Activated CD4-positive, alpha-beta T cell treated with anti-CD3 and anti-CD28 coated beads, Interleukin-2, amount 10 ng/mL, durations not matched to agents 24 days and 14 days (primary cell): ENCODE results near the gene LFNG. TPM values are rescaled to one million over a fixed set of nuclear protein-coding genes. Genes with fewer than 3 reads are reported as not detected.

Experiments used
- DNase-seq: peaks from one replicate; pipeline ENCODE4 v3.0.0; 2022
- H3K27ac Mint-ChIP-seq: one replicate; pipeline ENCODE4 v1.8.0; 2022; ENCODE audit warnings: mild to moderate bottlenecking, mixed read lengths
- H3K27me3 Mint-ChIP-seq: one replicate; pipeline ENCODE4 v1.8.0; 2022; ENCODE audit warnings: mixed read lengths
- H3K36me3 Mint-ChIP-seq: one replicate; pipeline ENCODE4 v1.8.0; 2022; ENCODE audit warnings: low read depth, mild to moderate bottlenecking, mixed read lengths
- H3K4me1 Mint-ChIP-seq: one replicate; pipeline ENCODE4 v1.8.0; 2021; ENCODE audit warnings: mixed read lengths
- H3K4me3 Mint-ChIP-seq: one replicate; pipeline ENCODE4 v1.8.0; 2022; ENCODE audit warnings: mild to moderate bottlenecking, moderate library complexity, mixed read lengths
- H3K9me3 Mint-ChIP-seq: one replicate; pipeline ENCODE4 v1.8.0; 2021; ENCODE audit warnings: mixed read lengths
- intact Hi-C: fragments of 100-400 bp; cut with micrococcal nuclease; formaldehyde crosslinking; loops from one replicate; pipeline ENCODE4 v1.15.1; 2023
- total RNA-seq: library from RNA; stranded (reverse); gene quantifications from 2 replicates; pipeline ENCODE4 v1.2.3, GENCODE V29; 2022

The LFNG gene
- 33.9 and 34.2 TPM in 2 replicates for total RNA-seq

GRCh38 chr7:2519119-2519930, at the start of gene LFNG:
TSS of gene LFNG (plus strand) at chr7:2519774. CDS start at chr7:2519862, 88 bp downstream.
- peak; percentile 96 for DNase-seq
- H3K4me3 Mint-ChIP-seq = peak within 1 kb of the TSS; percentile 97
- H3K4me1 Mint-ChIP-seq = peaks cover 35% of the 10 kb centered on the region
- peak within 1 kb of the TSS; percentile 91 for H3K27ac Mint-ChIP-seq
- H3K27me3 Mint-ChIP-seq = peaks cover 7% of the 10 kb centered on the region
- intact Hi-C loops = loop anchor here (1.0 to 5.0 kb wide), 2 partner anchors 8 to 167 kb away; partner anchors contain the start of gene EIF3B
- H3K9me3 Mint-ChIP-seq = no peaks in the 10 kb centered on the region
- peaks cover 12% of the 10 kb centered on the region for H3K36me3 Mint-ChIP-seq

GRCh38 chr7:2470204-2471021, 49.2 kb upstream of the LFNG start:
- intact Hi-C loops = no loop called here
- H3K4me1 Mint-ChIP-seq = peaks cover 2% of the 10 kb centered on the region
- H3K27me3 Mint-ChIP-seq = peaks cover 14% of the 10 kb centered on the region
- H3K9me3 Mint-ChIP-seq = no peaks in the 10 kb centered on the region
- H3K4me3 Mint-ChIP-seq = no peak overlapping the region
- no peak for DNase-seq
- no peaks in the 10 kb centered on the region for H3K36me3 Mint-ChIP-seq
- no peak overlapping the region for H3K27ac Mint-ChIP-seq

GRCh38 chr7:2471022-2471329, 48.6 kb upstream of the LFNG start:
- intact Hi-C loops = no loop called here
- H3K27ac Mint-ChIP-seq = no peak overlapping the region
- no peak overlapping the region for H3K4me3 Mint-ChIP-seq
- DNase-seq = no peak
- H3K36me3 Mint-ChIP-seq = no peaks in the 10 kb centered on the region
- H3K27me3 Mint-ChIP-seq = peaks cover 14% of the 10 kb centered on the region
- H3K4me1 Mint-ChIP-seq = peaks cover 2% of the 10 kb centered on the region
- no peaks in the 10 kb centered on the region for H3K9me3 Mint-ChIP-seq

GRCh38 chr7:2471396-2471795, 48.2 kb upstream of the LFNG start:
- peaks cover 14% of the 10 kb centered on the region for H3K27me3 Mint-ChIP-seq
- H3K36me3 Mint-ChIP-seq = no peaks in the 10 kb centered on the region
- no peak overlapping the region for H3K27ac Mint-ChIP-seq
- intact Hi-C loops = no loop called here
- DNase-seq = no peak
- no peaks in the 10 kb centered on the region for H3K9me3 Mint-ChIP-seq
- H3K4me3 Mint-ChIP-seq = no peak overlapping the region
- peaks cover 2% of the 10 kb centered on the region for H3K4me1 Mint-ChIP-seq

- no peaks in the 10 kb centered on the region for H3K9me3 Mint-ChIP-seq
- no peak overlapping the region for H3K4me3 Mint-ChIP-seq
- peaks cover 14% of the 10 kb centered on the region for H3K27me3 Mint-ChIP-seq
- no peak for DNase-seq
- intact Hi-C loops = no loop called here
- H3K4me1 Mint-ChIP-seq = peaks cover 4% of the 10 kb centered on the region
- H3K36me3 Mint-ChIP-seq = no peaks in the 10 kb centered on the region
- H3K27ac Mint-ChIP-seq = no peak overlapping the region
Observed at GRCh38 chr7:2472739-2473138, 46.8 kb upstream of the LFNG start.

GRCh38 chr7:2473496-2474180, 45.9 kb upstream of the LFNG start:
- intact Hi-C loops = no loop called here
- Mint-ChIP-seq H3K4me3 (no peak overlapping the region), H3K36me3 (no peaks in the 10 kb centered on the region), H3K27ac (no peak overlapping the region), H3K9me3 (no peaks in the 10 kb centered on the region), H3K27me3 (peaks cover 14% of the 10 kb centered on the region), H3K4me1 (peaks cover 4% of the 10 kb centered on the region)
- no peak for DNase-seq

- Mint-ChIP-seq H3K36me3 (no peaks in the 10 kb centered on the region), H3K4me1 (peaks cover 3% of the 10 kb centered on the region), H3K27ac (no peak overlapping the region), H3K27me3 (peaks cover 12% of the 10 kb centered on the region), H3K9me3 (no peaks in the 10 kb centered on the region), H3K4me3 (no peak overlapping the region)
- no peak for DNase-seq
- intact Hi-C loops = no loop called here
Observed at GRCh38 chr7:2474224-2474623, 45.4 kb upstream of the LFNG start.

- Mint-ChIP-seq H3K27ac (no peak overlapping the region), H3K9me3 (no peaks in the 10 kb centered on the region), H3K36me3 (no peaks in the 10 kb centered on the region), H3K27me3 (peaks cover 7% of the 10 kb centered on the region), H3K4me3 (no peak overlapping the region), H3K4me1 (peaks cover 3% of the 10 kb centered on the region)
- intact Hi-C loops = loop anchor here (5.0 kb wide), 1 partner anchor 47 kb away; no protein-coding TSS in a partner anchor
- no peak for DNase-seq
Observed at GRCh38 chr7:2474813-2475677, 44.5 kb upstream of the LFNG start.

- H3K36me3 Mint-ChIP-seq = no peaks in the 10 kb centered on the region
- no peaks in the 10 kb centered on the region for H3K9me3 Mint-ChIP-seq
- no peak overlapping the region for H3K27ac Mint-ChIP-seq
- H3K4me3 Mint-ChIP-seq = no peak overlapping the region
- H3K27me3 Mint-ChIP-seq = peaks cover 1% of the 10 kb centered on the region
- no peak for DNase-seq
- intact Hi-C loops = loop anchor here (5.0 kb wide), 1 partner anchor 47 kb away; no protein-coding TSS in a partner anchor
- peaks cover 3% of the 10 kb centered on the region for H3K4me1 Mint-ChIP-seq
Observed at GRCh38 chr7:2475678-2476015, 43.9 kb upstream of the LFNG start.

- H3K4me1 Mint-ChIP-seq = peaks cover 3% of the 10 kb centered on the region
- H3K27me3 Mint-ChIP-seq = peaks cover 2% of the 10 kb centered on the region
- intact Hi-C loops = loop anchor here (5.0 kb wide), 1 partner anchor 46 kb away; no protein-coding TSS in a partner anchor
- no peak for DNase-seq
- H3K27ac Mint-ChIP-seq = no peak within 1 kb of the TSS
- H3K4me3 Mint-ChIP-seq = no peak within 1 kb of the TSS
- H3K9me3 Mint-ChIP-seq = no peaks in the 10 kb centered on the region
- no peaks in the 10 kb centered on the region for H3K36me3 Mint-ChIP-seq
Observed at GRCh38 chr7:2476298-2476697, 43.3 kb upstream of the LFNG start, which contains the start of gene GRIFIN. TSS of gene GRIFIN (minus strand) at chr7:2476398. CDS start at chr7:2476383, 15 bp downstream.

- no peaks in the 10 kb centered on the region for H3K36me3 Mint-ChIP-seq
- H3K4me3 Mint-ChIP-seq = no peak overlapping the region
- no peak for DNase-seq
- H3K9me3 Mint-ChIP-seq = no peaks in the 10 kb centered on the region
- intact Hi-C loops = loop anchor here (1.0 to 5.0 kb wide), 2 partner anchors 45 to 78 kb away; partner anchors contain the start of gene BRAT1
- H3K4me1 Mint-ChIP-seq = peaks cover 3% of the 10 kb centered on the region
- H3K27ac Mint-ChIP-seq = no peak overlapping the region
- peaks cover 2% of the 10 kb centered on the region for H3K27me3 Mint-ChIP-seq
Observed at GRCh38 chr7:2476776-2477446, 42.7 kb upstream of the LFNG start.

- peaks cover 2% of the 10 kb centered on the region for H3K27me3 Mint-ChIP-seq
- peaks cover 3% of the 10 kb centered on the region for H3K4me1 Mint-ChIP-seq
- peak; percentile 91 for DNase-seq
- H3K36me3 Mint-ChIP-seq = no peaks in the 10 kb centered on the region
- no peak overlapping the region for H3K27ac Mint-ChIP-seq
- H3K9me3 Mint-ChIP-seq = no peaks in the 10 kb centered on the region
- no peak overlapping the region for H3K4me3 Mint-ChIP-seq
- intact Hi-C loops = loop anchor here (1.0 to 5.0 kb wide), 2 partner anchors 45 to 78 kb away; partner anchors contain the start of gene BRAT1
Observed at GRCh38 chr7:2477447-2478398, 41.9 kb upstream of the LFNG start.
